H1 (cell line): Measurements from ENCODE around the gene SLC25A11. TPM values are rescaled to one million over a fixed set of nuclear protein-coding genes. Genes with fewer than 3 reads are reported as not detected.

Experiments used
- CTCF ChIA-PET: fragments of 300-600 bp; sonication (Branson Sonifier 250); formaldehyde crosslinking; loops from one replicate; lab custom pipeline; 2021; ENCODE audit not compliant: partially characterized antibody; lab: Charles Lee
- POLR2A ChIA-PET: fragments of 300-600 bp; sonication (Branson Sonifier 250); formaldehyde crosslinking; loops from one replicate; lab custom pipeline; 2021; ENCODE audit warnings: inconsistent platforms; ENCODE audit not compliant: partially characterized antibody; lab: Charles Lee
- DNase-seq, 2 experiments: peaks; one replicate each; pipeline versions ENCODE4 v3.0.0 to v3.0.0-alpha.2; 2010 to 2022; ENCODE audit warnings: low spot score in 2 of 2, low read depth in 1 of 2, mixed read lengths in 1 of 2
- FAIRE-seq: peaks from 2 replicates; lab custom pipeline; 2011; peaks lifted over from hg19 to GRCh38; lab: Jason Lieb, UNC
- H2AFZ ChIP-seq: 2 replicates; pipeline ENCODE4 v1.8.1; 2012; ENCODE audit warnings: low read length, inconsistent platforms
- H2AK5ac ChIP-seq: 2 replicates; pipeline ENCODE4 v1.6.1; 2013; ENCODE audit warnings: low read depth, low read length
- H2BK120ac ChIP-seq: replicated peaks from 2 replicates; pipeline ENCODE3; 2013; ENCODE audit warnings: low read depth, low read length, inconsistent platforms
- H2BK12ac ChIP-seq: 2 replicates; pipeline ENCODE4 v1.6.1; 2013; ENCODE audit warnings: low read depth, low read length
- H2BK15ac ChIP-seq: 2 replicates; pipeline ENCODE4 v1.6.1; 2013; ENCODE audit warnings: low read length
- H2BK20ac ChIP-seq: 2 replicates; pipeline ENCODE4 v1.6.1; 2013; ENCODE audit warnings: low read length
- H2BK5ac ChIP-seq: 2 replicates; pipeline ENCODE4 v1.6.1; 2013; ENCODE audit warnings: low read depth, low read length
- H3K14ac ChIP-seq: 2 replicates; pipeline ENCODE4 v1.6.1; 2013; ENCODE audit warnings: inconsistent platforms; ENCODE audit not compliant: insufficient read length
- H3K18ac ChIP-seq: 2 replicates; pipeline ENCODE4 v1.6.1; 2013; ENCODE audit warnings: low read length; ENCODE audit errors: extremely low read depth
- H3K23ac ChIP-seq: 2 replicates; pipeline ENCODE4 v1.6.1; 2013; ENCODE audit warnings: inconsistent platforms; ENCODE audit not compliant: insufficient read length
- H3K23me2 ChIP-seq: 2 replicates; pipeline ENCODE4 v1.6.1; 2013; ENCODE audit warnings: low read depth, low read length
- H3K27ac ChIP-seq: 2 replicates; pipeline ENCODE4 v1.6.1; 2011; ENCODE audit warnings: low read depth, low read length, inconsistent platforms
- H3K27me3 ChIP-seq, 4 experiments: replicated peaks in 1 of 4; 1 replicate in 1 of 4; 2 replicates in 3 of 4; pipeline versions ENCODE4 v1.6.1 to v1.8.1; 2011 to 2013; ENCODE audit warnings: low read length in 3 of 4, mild to moderate bottlenecking in 3 of 4, inconsistent platforms in 2 of 4, mixed read lengths in 2 of 4, moderate library complexity in 1 of 4; ENCODE audit not compliant: control insufficient read depth in 3 of 4, insufficient read depth in 3 of 4; ENCODE audit errors: extremely low read depth in 1 of 4
- H3K36me3 ChIP-seq, 4 experiments: 2 replicates each; pipeline versions ENCODE4 v1.6.1 to v1.8.1; 2011 to 2013; ENCODE audit warnings: mild to moderate bottlenecking in 4 of 4, low read length in 3 of 4, moderate library complexity in 2 of 4, control low read depth in 1 of 4, inconsistent platforms in 1 of 4; ENCODE audit not compliant: insufficient read depth in 4 of 4, control insufficient read depth in 2 of 4
- H3K4ac ChIP-seq: replicated peaks from 2 replicates; pipeline ENCODE3; 2013; ENCODE audit warnings: low read length, low read depth, mixed read lengths, inconsistent platforms; ENCODE audit not compliant: insufficient read length
- H3K4me1 ChIP-seq, 4 experiments: replicated peaks in 1 of 4; 1 replicate in 1 of 4; 2 replicates in 3 of 4; pipeline versions ENCODE4 v1.6.1 to v1.8.1; 2011 to 2013; ENCODE audit warnings: low read length in 3 of 4, inconsistent platforms in 2 of 4, mixed read lengths in 1 of 4; ENCODE audit not compliant: insufficient read depth in 4 of 4, control insufficient read depth in 3 of 4
- H3K4me2 ChIP-seq, 2 experiments: 2 replicates each; pipeline versions ENCODE4 v1.6.1 to v1.8.1; 2011 to 2013; ENCODE audit warnings: low read depth in 2 of 2, low read length in 2 of 2, control low read depth in 1 of 2, inconsistent platforms in 1 of 2, mild to moderate bottlenecking in 1 of 2; ENCODE audit not compliant: insufficient read depth in 1 of 2
- H3K4me3 ChIP-seq, 4 experiments: fragments of 200-600, 300-600 bp in 1 of 4; sonication (generic), shearing (Covaris generic), sonication (Bioruptor Twin) in 1 of 4; 2 replicates each; pipeline versions ENCODE4 v1.5.1 to v1.8.1; 2011 to 2016; ENCODE audit warnings: low read length in 4 of 4, low read depth in 3 of 4, control low read depth in 2 of 4, inconsistent platforms in 2 of 4, mild to moderate bottlenecking in 2 of 4, mixed read lengths in 1 of 4, moderate library complexity in 1 of 4; ENCODE audit not compliant: insufficient read depth in 2 of 4; ENCODE audit errors: extremely low read depth in 1 of 4
- H3K56ac ChIP-seq: replicated peaks from 2 replicates; pipeline ENCODE3; 2013; ENCODE audit warnings: low read depth, mild to moderate bottlenecking, mixed read lengths, low read length, inconsistent platforms; ENCODE audit not compliant: insufficient read length
- H3K79me1 ChIP-seq: 2 replicates; pipeline ENCODE4 v1.6.1; 2013; ENCODE audit warnings: low read depth, low read length, control low read depth
- H3K79me2 ChIP-seq, 2 experiments: 2 replicates each; pipeline versions ENCODE4 v1.6.1 to v1.8.1; 2012 to 2013; ENCODE audit warnings: low read length in 2 of 2, mild to moderate bottlenecking in 2 of 2, inconsistent platforms in 1 of 2; ENCODE audit not compliant: insufficient read depth in 2 of 2, control insufficient read depth in 1 of 2
- H3K9ac ChIP-seq, 4 experiments: replicated peaks in 1 of 4; 1 replicate in 1 of 4; 2 replicates in 3 of 4; pipeline versions ENCODE4 v1.6.1 to v1.8.1; 2011 to 2013; ENCODE audit warnings: low read depth in 3 of 4, low read length in 3 of 4, control low read depth in 2 of 4, mild to moderate bottlenecking in 2 of 4, moderate library complexity in 2 of 4, inconsistent platforms in 1 of 4; ENCODE audit errors: extremely low read depth in 1 of 4
- H3K9me3 ChIP-seq, 2 experiments: 2 replicates each; pipeline versions ENCODE4 v1.6.1 to v1.8.1; 2012 to 2013; ENCODE audit warnings: mild to moderate bottlenecking in 2 of 2, moderate library complexity in 2 of 2, control low read depth in 1 of 2, inconsistent platforms in 1 of 2, low read depth in 1 of 2, low read length in 1 of 2, mixed read lengths in 1 of 2; ENCODE audit not compliant: insufficient read depth in 2 of 2
- H4K20me1 ChIP-seq, 2 experiments: replicated peaks in 1 of 2; 2 replicates each; pipeline versions ENCODE3 to v1.8.1; 2011 to 2013; ENCODE audit warnings: inconsistent platforms in 2 of 2, low read length in 2 of 2, mild to moderate bottlenecking in 1 of 2; ENCODE audit not compliant: insufficient read depth in 2 of 2, control insufficient read depth in 1 of 2
- H4K5ac ChIP-seq: 2 replicates; pipeline ENCODE4 v1.6.1; 2013; ENCODE audit warnings: low read length, low read depth, mixed read lengths, inconsistent platforms; ENCODE audit not compliant: insufficient read length
- H4K8ac ChIP-seq: 2 replicates; pipeline ENCODE4 v1.8.0; 2013; ENCODE audit warnings: mild to moderate bottlenecking, moderate library complexity, low read length, inconsistent platforms; ENCODE audit not compliant: insufficient read depth; ENCODE audit errors: extremely low read depth
- H4K91ac ChIP-seq: replicated peaks from 2 replicates; pipeline ENCODE3; 2013; ENCODE audit warnings: low read length, mixed read lengths, inconsistent platforms; ENCODE audit not compliant: insufficient read length
- ASH2L ChIP-seq: fragments of 200-600, 300-600 bp; sonication (generic); IDR thresholded peaks from one replicate; pipeline ENCODE4 v1.7.1; 2017; ENCODE audit warnings: low read length
- BCL11A ChIP-seq, 2 experiments: IDR thresholded peaks; one replicate each; pipeline ENCODE4 v1.6.1; 2011; ENCODE audit warnings: low read depth in 2 of 2, low read length in 2 of 2, mild to moderate bottlenecking in 2 of 2
- CEBPB ChIP-seq: IDR thresholded peaks from 2 replicates; pipeline ENCODE4 v1.6.1; 2012; ENCODE audit warnings: low read depth, low read length
- GTF2F1 ChIP-seq: IDR thresholded peaks from 2 replicates; pipeline ENCODE4 v1.6.1; 2012; ENCODE audit warnings: low read depth, low read length, improper control_type of control experiment, borderline replicate concordance
- KDM4A ChIP-seq: IDR thresholded peaks from one replicate; pipeline ENCODE4 v1.7.1; 2012; ENCODE audit warnings: low read depth, mild to moderate bottlenecking, moderate library complexity, low read length, inconsistent platforms; ENCODE audit not compliant: severe bottlenecking
- POLR2A ChIP-seq, 2 experiments: IDR thresholded peaks; 1 replicate in 1 of 2; 2 replicates in 1 of 2; pipeline ENCODE4 v1.6.1; 2011; ENCODE audit warnings: low read depth in 2 of 2, low read length in 2 of 2, mild to moderate bottlenecking in 2 of 2; ENCODE audit errors: control extremely low read depth in 1 of 2
- RBBP5 ChIP-seq: IDR thresholded peaks from 2 replicates; pipeline ENCODE4 v1.7.1; 2012; ENCODE audit warnings: low read depth, mild to moderate bottlenecking, inconsistent platforms, low read length, moderate library complexity, borderline replicate concordance
- TAF7 ChIP-seq: optimal IDR thresholded peaks from 2 replicates; pipeline ENCODE3; 2011; ENCODE audit warnings: low read depth, mild to moderate bottlenecking, inconsistent platforms, low read length, moderate library complexity, borderline replicate concordance
- WGBS, 2 experiments: shearing (Covaris generic) in 1 of 2; methylation state at CpG; one replicate each; pipeline versions ENCODE4 v1.1.6 to v1.1.7; 2013 to 2015; ENCODE audit warnings: low lambda C conversion rate in 2 of 2, mixed read lengths in 2 of 2, inconsistent platforms in 1 of 2, low coverage in 1 of 2, missing lambda C conversion rate in 1 of 2; ENCODE audit not compliant: insufficient replicate concordance in 2 of 2, insufficient coverage in 1 of 2, insufficient read length in 1 of 2; ENCODE audit errors: extremely low coverage in 1 of 2, missing lambda C conversion rate in 1 of 2; 5-methylcytosine and 5-hydroxymethylcytosine counted together
- polyA plus RNA-seq, 7 experiments: library from polyadenylated mRNA; depleted of rRNA in 3 of 7; stranded (reverse) in 5 of 7; unstranded in 2 of 7; fragments of >200 nt in 5 of 7; fragments of 200-250 nt in 2 of 7; gene quantifications; 1 replicate in 5 of 7; 2 replicates in 1 of 7; 4 replicates in 1 of 7; pipeline versions ENCODE4 v1.2.1 to v1.2.3, GENCODE V29; 2011 to 2013; ENCODE audit warnings: missing spikeins in 2 of 7, mixed read lengths in 2 of 7
- total RNA-seq: library from RNA; stranded (reverse); fragmentation: NEBNext Ultra II Directional; extraction: Animal tissue kit (Norgen Biotek cat#: 25700); gene quantifications from 2 replicates; pipeline ENCODE4 v1.2.1, GENCODE V29; 2021

The SLC25A11 gene
- total and polyA plus RNA-seq, 2 of the 8 experiments (the other 6 are each of a cell fraction or from before 2014, with no cell fraction given): 55.9 to 97.0 TPM

DNA sequence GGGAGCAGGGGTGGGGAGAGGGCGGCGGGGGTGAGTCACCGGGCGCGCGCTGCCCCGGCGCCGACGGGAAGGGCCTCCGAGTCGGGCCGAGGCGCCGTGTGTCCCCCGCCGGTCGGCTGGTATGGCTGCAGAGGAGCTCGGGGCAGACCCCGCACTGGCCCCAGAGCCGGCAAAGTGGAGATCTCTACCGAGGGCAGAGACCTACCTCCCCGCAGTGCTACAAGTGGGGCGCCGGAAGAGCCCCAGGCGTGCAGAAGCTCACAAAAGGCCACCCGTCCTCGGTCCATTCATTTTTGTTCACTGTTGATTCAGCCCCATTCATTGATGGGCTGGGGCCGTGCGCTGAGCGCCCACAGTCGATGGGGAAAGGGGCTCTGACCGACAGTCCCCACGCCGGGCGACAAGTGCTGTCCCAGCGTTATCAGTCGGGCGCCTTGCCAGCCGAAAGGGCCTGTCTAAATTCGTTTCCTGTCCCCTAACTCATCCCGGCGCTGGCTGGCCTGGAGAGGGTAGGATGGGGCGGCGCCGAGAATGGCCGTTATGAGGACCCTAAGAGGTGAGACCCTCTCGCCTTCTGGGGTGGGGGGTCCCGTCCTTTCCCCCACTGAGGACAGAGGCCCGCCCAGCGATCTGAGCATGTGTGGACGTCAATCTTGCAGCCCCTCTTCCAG, 10.4 kb upstream of the SLC25A11 start:
- DNase-seq: peak in 1 of 2 experiments; percentile 77
- Histone ChIP-seq H2BK120ac (no peak overlapping the region), H2BK15ac (peak overlapping the region; percentile 88; the same call in 1 of the 2 replicates), H3K9ac (peak overlapping the region in 3 of 4 experiments; percentile 13 to 76 (median 58); a peak in 5 of 7 replicates), H3K23ac (no peak overlapping the region), H4K20me1 (peaks cover 14 to 16% of the 10 kb centered on the region in 2 experiments), H2AK5ac (no peak overlapping the region), H2AFZ (no peak overlapping the region), H3K23me2 (peaks cover 14% of the 10 kb centered on the region), H3K9me3 (no peaks in the 10 kb centered on the region), H4K91ac (peak overlapping the region; percentile 95), H3K56ac (peak overlapping the region; percentile 34), H3K27me3 (no peaks in the 10 kb centered on the region), H3K27ac (peak overlapping the region; percentile 79), H2BK12ac (peak overlapping the region; percentile 43; the same call in 1 of the 2 replicates), H3K4me3 (peak overlapping the region; percentile 69 to 97 (median 80)), H3K4me1 (peaks cover 4 to 17% (median 12%) of the 10 kb centered on the region in 4 experiments), H2BK20ac (no peak overlapping the region), H3K4ac (peak overlapping the region; percentile 88), H3K79me2 (peaks cover 8 to 30% of the 10 kb centered on the region in 2 experiments), H3K36me3 (peaks cover 0 to 19% (median 15%) of the 10 kb centered on the region in 4 experiments; a peak in 7 of 8 replicates), H3K4me2 (peak overlapping the region; percentile 95 to 97), H3K79me1 (0 out of 2 replicates have a peak, but pooled peaks cover 2% of the 10 kb centered on the region), H3K18ac (peak overlapping the region; percentile 93), H4K8ac (peak overlapping the region; percentile 85), H3K14ac (no peak overlapping the region), H4K5ac (peak overlapping the region; percentile 87), H2BK5ac (peak overlapping the region; percentile 95; the same call in 1 of the 2 replicates)
- WGBS, 2 experiments: 1% methylated on average over 35 of the region's 52 CpGs; no CpG with 5 or more reads in 1 of the 2 experiments
- no peak for FAIRE-seq
- ChIA-PET CTCF (interaction anchor here (1.0 to 2.1 kb wide), 5 partner anchors 10 to 111 kb away, joined by 3 to 5 read pairs (median 4); partner anchors contain the start of genes RNF167 and SLC25A11), POLR2A (interaction anchor here (0.7 to 32.4 kb wide), 10 partner anchors 3 to 241 kb away, joined by 3 to 987 read pairs (median 4); partner anchors contain the start of genes ENO3, GP1BA, PFN1 and RNF167)
- peak; percentile 36 for TF ChIP-seq TAF7
- TF ChIP-seq KDM4A: peak; percentile 29
- peak in 1 of 2 experiments; percentile 50; a peak in 1 of 3 replicates for TF ChIP-seq POLR2A (IDR thresholded peaks at IDR 0.05; ENCODE audit: control extremely low read depth in 1 of 2, low read depth in 2 of 2, low read length in 2 of 2)
- TF ChIP-seq GTF2F1: no peak
- TF ChIP-seq CEBPB: no peak
- no peak for TF ChIP-seq BCL11A (IDR thresholded peaks at IDR 0.05; ENCODE audit: low read depth in 2 of 2, low read length in 2 of 2)
- peak; percentile 36; the same call in 1 of the 2 replicates for TF ChIP-seq RBBP5
- TF ChIP-seq ASH2L: peak; percentile 49
